Neural crest cell (in vitro differentiated cells): ENCODE results near the gene TMTC1. TPM values are rescaled to one million over a fixed set of nuclear protein-coding genes. Genes with fewer than 3 reads are reported as not detected.

Experiments used
- DNase-seq: peaks from one replicate; pipeline ENCODE4 v3.0.0; 2021; ENCODE audit warnings: low read depth, mixed read lengths, low spot score
- H3K27ac Mint-ChIP-seq: one replicate; pipeline ENCODE4 v1.8.0; 2021; ENCODE audit warnings: mild to moderate bottlenecking, mixed read lengths; ENCODE audit not compliant: unreplicated experiment
- H3K27me3 Mint-ChIP-seq: 2 replicates; pipeline ENCODE4 v1.8.0; 2021; ENCODE audit warnings: low read depth, mild to moderate bottlenecking, mixed read lengths
- H3K36me3 Mint-ChIP-seq: 2 replicates; pipeline ENCODE4 v1.8.0; 2021; ENCODE audit warnings: low read depth, mild to moderate bottlenecking, mixed read lengths
- H3K4me1 Mint-ChIP-seq: 2 replicates; pipeline ENCODE4 v1.8.0; 2021; ENCODE audit warnings: mixed read lengths
- H3K4me3 Mint-ChIP-seq: one replicate; pipeline ENCODE4 v1.8.0; 2021; ENCODE audit warnings: mild to moderate bottlenecking, mixed read lengths
- H3K9me3 Mint-ChIP-seq: 2 replicates; pipeline ENCODE4 v1.8.0; 2021; ENCODE audit warnings: mixed read lengths
- CTCF ChIP-seq: fragments of 200-600 bp; sonication (generic); conservative IDR thresholded peaks from 2 replicates; pipeline ENCODE4 v1.5.0; 2021; ENCODE audit warnings: antibody characterized with exemption, mild to moderate bottlenecking
- total RNA-seq: library from RNA; stranded (reverse); gene quantifications from 2 replicates; pipeline ENCODE4 v1.2.1, GENCODE V29; 2021

Gene TMTC1
- total RNA-seq, 1 donor from 2014 or later, result 13.1 TPM

- no peaks in the 10 kb centered on the region for H3K27me3 Mint-ChIP-seq
- H3K4me1 Mint-ChIP-seq, result peaks cover 26% of the 10 kb centered on the region
- peaks cover 24% of the 10 kb centered on the region for H3K36me3 Mint-ChIP-seq
- no peak overlapping the region for H3K4me3 Mint-ChIP-seq
- no peak for TF ChIP-seq CTCF
- no peak overlapping the region for H3K27ac Mint-ChIP-seq
- no peak for DNase-seq
- H3K9me3 Mint-ChIP-seq, result peaks cover 11% of the 10 kb centered on the region
These were observed 10.7 kb downstream of the TMTC1 start for GRCh38 chr12:29773076-29773475.

DNA sequence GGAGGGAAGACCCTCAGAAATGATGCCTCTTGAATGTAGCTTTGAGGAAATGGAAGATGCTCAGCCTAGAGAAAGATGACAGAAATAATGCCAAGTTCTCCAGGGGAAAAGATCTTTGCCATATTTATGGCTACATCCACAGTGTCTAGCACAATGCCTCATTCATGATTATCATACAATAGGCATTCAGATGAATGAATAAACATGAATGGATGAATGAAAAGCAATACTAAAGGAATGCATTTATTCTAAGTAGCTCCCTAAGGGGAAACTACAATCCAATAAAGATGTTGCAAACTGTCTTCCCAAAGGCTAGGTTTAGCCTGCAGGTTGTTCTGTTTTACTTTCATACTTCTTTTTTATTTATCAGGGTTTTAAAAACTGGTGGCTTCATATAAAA lies 12.0 kb downstream of the TMTC1 start:
- Mint-ChIP-seq H3K27me3 (no peaks in the 10 kb centered on the region), H3K9me3 (peaks cover 10% of the 10 kb centered on the region), H3K36me3 (peaks cover 24% of the 10 kb centered on the region), H3K4me1 (peaks cover 22% of the 10 kb centered on the region), H3K4me3 (no peak overlapping the region), H3K27ac (no peak overlapping the region)
- no peak for TF ChIP-seq CTCF
- no peak for DNase-seq

DNA sequence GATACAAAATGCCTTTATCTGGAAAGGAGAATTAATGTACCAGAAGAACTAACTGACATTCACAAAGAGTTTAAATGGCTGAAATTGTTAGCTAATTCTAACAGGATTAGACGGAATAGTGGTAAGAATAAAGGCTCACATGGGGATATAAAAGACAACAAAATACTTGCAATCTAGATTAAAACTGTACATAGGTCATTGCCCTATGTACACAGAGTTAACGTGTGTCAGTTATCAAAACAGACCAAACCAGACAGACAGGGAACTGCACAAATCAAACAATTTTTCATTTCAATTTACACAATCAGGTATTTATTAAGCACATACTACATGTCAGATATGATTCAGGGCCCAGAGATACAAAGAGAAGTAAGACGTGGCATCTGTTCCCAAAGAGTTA lies 12.6 kb downstream of the TMTC1 start:
- Mint-ChIP-seq H3K4me3 (no peak overlapping the region), H3K27me3 (no peaks in the 10 kb centered on the region), H3K27ac (no peak overlapping the region), H3K4me1 (peaks cover 19% of the 10 kb centered on the region), H3K9me3 (peaks cover 7% of the 10 kb centered on the region), H3K36me3 (peaks cover 23% of the 10 kb centered on the region)
- no peak for TF ChIP-seq CTCF
- DNase-seq, result no peak

- no peak for DNase-seq
- Mint-ChIP-seq H3K9me3 (no peaks in the 10 kb centered on the region), H3K36me3 (peaks cover 8% of the 10 kb centered on the region), H3K27me3 (no peaks in the 10 kb centered on the region), H3K27ac (peak overlapping the region; percentile 30), H3K4me3 (no peak overlapping the region), H3K4me1 (peaks cover 19% of the 10 kb centered on the region)
- no peak for TF ChIP-seq CTCF
These were observed 14.4 kb downstream of the TMTC1 start for GRCh38 chr12:29769162-29769858.

DNA sequence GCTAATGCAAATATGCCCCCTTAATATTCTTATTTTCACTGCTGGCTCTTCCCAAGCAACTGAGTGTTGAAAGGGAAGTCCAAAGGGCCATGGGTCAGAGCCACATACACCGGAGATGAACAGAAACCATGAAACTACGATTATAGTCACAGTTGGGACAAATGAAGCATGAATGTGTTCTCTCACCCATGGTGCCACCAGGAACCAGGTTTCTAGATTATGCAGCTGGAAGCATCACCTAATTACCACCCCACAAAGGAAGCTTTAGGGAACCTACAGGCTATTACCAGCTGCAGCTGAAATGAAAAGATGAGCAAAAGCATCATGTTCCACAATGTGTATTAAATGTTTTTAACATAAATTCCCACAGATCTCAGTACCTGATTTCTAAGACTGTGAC lies 15.4 kb downstream of the TMTC1 start:
- H3K27ac Mint-ChIP-seq, result peak overlapping the region; percentile 8
- DNase-seq, result no peak
- no peaks in the 10 kb centered on the region for H3K9me3 Mint-ChIP-seq
- H3K27me3 Mint-ChIP-seq, result no peaks in the 10 kb centered on the region
- no peak for TF ChIP-seq CTCF
- H3K4me3 Mint-ChIP-seq, result no peak overlapping the region
- peaks cover 19% of the 10 kb centered on the region for H3K4me1 Mint-ChIP-seq
- peaks cover 5% of the 10 kb centered on the region for H3K36me3 Mint-ChIP-seq
